ENCODE measurements around the gene HRH2.

- TF ChIP-seq CTCF (conservative IDR thresholded peaks at IDR 0.05) (no peak), EZH2 (IDR thresholded peaks at IDR 0.05; ENCODE audit: low read depth) (no peak)
These were observed 43.6 kb upstream of the HRH2 start for GRCh38 chr5:175614223-175614815.

All from PC-9 (cell line).